IMR-90 (cell line): ENCODE measurements around the gene PYY. TPM values are rescaled to one million over a fixed set of nuclear protein-coding genes. Genes with fewer than 3 reads are reported as not detected.

Experiments
- ATAC-seq: fragments of 200-7000 bp; cut with Tn5 transposase; 2 replicates; pipeline ENCODE4 v1.9.1; 2020; ENCODE audit warnings: low read depth, mild to moderate bottlenecking, moderate library complexity
- BruUV-seq: library from RNA; stranded (reverse); fragments of 400-500 nt; replicated peaks from 2 replicates; lab custom pipeline; 2021; lab: Mats Ljungman, UMichigan
- CTCF ChIA-PET: fragments of 300-600 bp; formaldehyde crosslinking; extraction: SDS; loops from one replicate; lab custom pipeline; 2021; ENCODE audit warnings: antibody characterized with exemption; lab: Yijun Ruan, JAX
- POLR2A ChIA-PET: fragments of 300-600 bp; sonication (Branson Sonifier 250); formaldehyde crosslinking; loops from one replicate; lab custom pipeline; 2022; ENCODE audit warnings: antibody characterized with exemption; ENCODE audit not compliant: unreplicated experiment; lab: Charles Lee
- DNase-seq: peaks from one replicate; pipeline ENCODE4 v3.0.0; 2013
- H2AFZ ChIP-seq: replicated peaks from 2 replicates; pipeline ENCODE3; 2013; ENCODE audit warnings: low read length, mild to moderate bottlenecking; ENCODE audit not compliant: poor library complexity
- H2AK5ac ChIP-seq: 2 replicates; pipeline ENCODE4 v1.6.1; 2013; ENCODE audit warnings: low read depth, low read length, inconsistent platforms
- H2AK9ac ChIP-seq: replicated peaks from 2 replicates; pipeline ENCODE3; 2013; ENCODE audit warnings: mild to moderate bottlenecking, low read depth, low read length, moderate library complexity; ENCODE audit not compliant: poor library complexity
- H2BK120ac ChIP-seq: 2 replicates; pipeline ENCODE4 v1.6.1; 2013; ENCODE audit warnings: low read depth, low read length, inconsistent platforms
- H2BK15ac ChIP-seq: 3 replicates; pipeline ENCODE4 v1.6.1; 2013; ENCODE audit warnings: low read depth, low read length, inconsistent platforms
- H2BK20ac ChIP-seq: 2 replicates; pipeline ENCODE4 v1.6.1; 2013; ENCODE audit warnings: low read depth, mild to moderate bottlenecking, inconsistent platforms, low read length, moderate library complexity
- H2BK5ac ChIP-seq: 2 replicates; pipeline ENCODE4 v1.6.1; 2013; ENCODE audit warnings: mild to moderate bottlenecking, low read depth, low read length, inconsistent platforms; ENCODE audit not compliant: poor library complexity, severe bottlenecking
- H3K14ac ChIP-seq: replicated peaks from 2 replicates; pipeline ENCODE4 v1.6.1; 2013; ENCODE audit warnings: low read depth, low read length, inconsistent platforms
- H3K18ac ChIP-seq: 2 replicates; pipeline ENCODE4 v1.6.1; 2013; ENCODE audit warnings: low read depth, low read length, control low read depth
- H3K23ac ChIP-seq: 2 replicates; pipeline ENCODE4 v1.6.1; 2013; ENCODE audit warnings: low read depth, low read length, inconsistent platforms
- H3K27ac ChIP-seq: 2 replicates; pipeline ENCODE4 v1.5.1; 2013; ENCODE audit warnings: mild to moderate bottlenecking, control low read depth, low read length; ENCODE audit not compliant: insufficient read depth
- H3K27me3 ChIP-seq: 2 replicates; pipeline ENCODE4 v1.6.1; 2013; ENCODE audit warnings: low read length; ENCODE audit not compliant: control insufficient read depth, insufficient read depth
- H3K36me3 ChIP-seq: 2 replicates; pipeline ENCODE4 v1.6.1; 2013; ENCODE audit warnings: low read length, mixed read lengths; ENCODE audit not compliant: control insufficient read depth, insufficient read depth
- H3K4ac ChIP-seq: 2 replicates; pipeline ENCODE4 v1.6.1; 2013; ENCODE audit warnings: low read depth, low read length, inconsistent platforms
- H3K4me1 ChIP-seq: 2 replicates; pipeline ENCODE4 v1.6.1; 2013; ENCODE audit warnings: low read length, mixed read lengths; ENCODE audit not compliant: control insufficient read depth, insufficient read depth
- H3K4me2 ChIP-seq: 2 replicates; pipeline ENCODE4 v1.6.1; 2013; ENCODE audit warnings: low read depth, mild to moderate bottlenecking, control low read depth, low read length, moderate library complexity
- H3K4me3 ChIP-seq: 2 replicates; pipeline ENCODE4 v1.5.1; 2013; ENCODE audit warnings: low read depth, mild to moderate bottlenecking, control low read depth, low read length, moderate library complexity; ENCODE audit not compliant: insufficient read depth
- H3K56ac ChIP-seq: 2 replicates; pipeline ENCODE4 v1.6.1; 2013; ENCODE audit warnings: low read length, inconsistent platforms; ENCODE audit not compliant: insufficient read depth; ENCODE audit errors: extremely low read depth
- H3K79me1 ChIP-seq, 2 experiments: 2 replicates each; pipeline ENCODE4 v1.6.1; 2013; ENCODE audit warnings: low read length in 2 of 2, inconsistent platforms in 1 of 2, low read depth in 1 of 2
- H3K9ac ChIP-seq: 2 replicates; pipeline ENCODE4 v1.6.1; 2013; ENCODE audit warnings: low read depth, low read length, control low read depth
- H3K9me1 ChIP-seq: 2 replicates; pipeline ENCODE4 v1.6.1; 2013; ENCODE audit warnings: low read length, inconsistent platforms; ENCODE audit not compliant: insufficient read depth
- H3K9me3 ChIP-seq: 2 replicates; pipeline ENCODE4 v1.6.1; 2013; ENCODE audit warnings: low read length; ENCODE audit not compliant: control insufficient read depth, insufficient read depth
- H4K20me1 ChIP-seq: 2 replicates; pipeline ENCODE4 v1.6.1; 2013; ENCODE audit warnings: low read length, inconsistent platforms; ENCODE audit not compliant: insufficient read depth
- H4K5ac ChIP-seq: 2 replicates; pipeline ENCODE4 v1.6.1; 2013; ENCODE audit warnings: mild to moderate bottlenecking, low read depth, low read length, control low read depth
- H4K8ac ChIP-seq, 2 experiments: 2 replicates each; pipeline ENCODE4 v1.6.1; 2013; ENCODE audit warnings: low read depth in 2 of 2, low read length in 2 of 2, control low read depth in 1 of 2, inconsistent platforms in 1 of 2
- H4K91ac ChIP-seq: 2 replicates; pipeline ENCODE4 v1.6.1; 2013; ENCODE audit warnings: low read depth, low read length, inconsistent platforms; ENCODE audit not compliant: insufficient read depth
- BHLHE40 ChIP-seq: fragments of 150-350 bp; IDR thresholded peaks from 2 replicates; pipeline ENCODE4 v1.6.1; 2016; ENCODE audit warnings: mild to moderate bottlenecking, low read depth, low read length
- CEBPB ChIP-seq: IDR thresholded peaks from 2 replicates; pipeline ENCODE4 v1.6.1; 2012; ENCODE audit warnings: low read depth, low read length, improper control_type of control experiment
- CHD1 ChIP-seq: IDR thresholded peaks from 2 replicates; pipeline ENCODE4 v1.6.1; 2012; ENCODE audit warnings: low read depth, low read length, improper control_type of control experiment
- CTCF ChIP-seq: conservative IDR thresholded peaks from 2 replicates; pipeline ENCODE4 v1.5.1; 2012; ENCODE audit warnings: mild to moderate bottlenecking, low read depth, low read length, improper control_type of control experiment
- ELK1 ChIP-seq: fragments of 150-350 bp; IDR thresholded peaks from 2 replicates; pipeline ENCODE4 v1.6.1; 2016; ENCODE audit warnings: low read depth, mild to moderate bottlenecking, low read length, moderate library complexity, borderline replicate concordance
- FOS ChIP-seq: fragments of 150-350 bp; IDR thresholded peaks from 2 replicates; pipeline ENCODE4 v1.6.1; 2016; ENCODE audit warnings: low read depth, low read length
- MAFK ChIP-seq: IDR thresholded peaks from 2 replicates; pipeline ENCODE4 v1.6.1; 2012; ENCODE audit warnings: low read depth, low read length, improper control_type of control experiment
- MAZ ChIP-seq: IDR thresholded peaks from 2 replicates; pipeline ENCODE4 v1.6.1; 2012; ENCODE audit warnings: low read depth, mild to moderate bottlenecking, low read length, improper control_type of control experiment, moderate library complexity, borderline replicate concordance
- MXI1 ChIP-seq: IDR thresholded peaks from 2 replicates; pipeline ENCODE4 v1.6.1; 2012; ENCODE audit warnings: low read depth, mild to moderate bottlenecking, low read length, moderate library complexity, borderline replicate concordance
- NFE2L2 ChIP-seq: fragments of 150-350 bp; IDR thresholded peaks from 2 replicates; pipeline ENCODE4 v1.6.1; 2016; ENCODE audit warnings: low read depth, mild to moderate bottlenecking, low read length
- POLR2A ChIP-seq: IDR thresholded peaks from 2 replicates; pipeline ENCODE4 v1.6.1; 2012; ENCODE audit warnings: mild to moderate bottlenecking, low read depth, low read length
- RAD21 ChIP-seq: IDR thresholded peaks from 2 replicates; pipeline ENCODE4 v1.6.1; 2012; ENCODE audit warnings: low read length, improper control_type of control experiment
- RCOR1 ChIP-seq: IDR thresholded peaks from 2 replicates; pipeline ENCODE4 v1.6.1; 2012; ENCODE audit warnings: mild to moderate bottlenecking, low read length, improper control_type of control experiment; ENCODE audit not compliant: insufficient replicate concordance
- RFX5 ChIP-seq: IDR thresholded peaks from 2 replicates; pipeline ENCODE4 v1.8.0; 2012; ENCODE audit warnings: low read depth, mild to moderate bottlenecking, low read length, moderate library complexity
- SMC3 ChIP-seq: fragments of 150-350 bp; IDR thresholded peaks from 2 replicates; pipeline ENCODE4 v1.6.1; 2016; ENCODE audit warnings: low read depth, mild to moderate bottlenecking, antibody characterized with exemption, low read length, moderate library complexity
- USF2 ChIP-seq: fragments of 150-350 bp; IDR thresholded peaks from 2 replicates; pipeline ENCODE4 v1.6.1; 2017; ENCODE audit warnings: mild to moderate bottlenecking, antibody characterized with exemption, low read length, low read depth
- WGBS, 2 experiments: methylation state at CpG; one replicate each; pipeline versions ENCODE4 v1.1.5 to v1.1.7; 2013; ENCODE audit warnings: missing lambda C conversion rate in 2 of 2; ENCODE audit not compliant: insufficient read length in 1 of 2; ENCODE audit errors: extremely low coverage in 2 of 2; 5-methylcytosine and 5-hydroxymethylcytosine counted together
- dilution Hi-C: fragments of 300-500 bp; cut with HindIII; formaldehyde crosslinking; loops from one replicate; pipeline ENCODE4 v1.14.3; 2018; ENCODE audit warnings: low sequenced_read_pairs; ENCODE audit not compliant: unreplicated experiment
- in situ Hi-C: fragments of 300-500 bp; cut with MboI; formaldehyde crosslinking; loops from 3 replicates; pipeline ENCODE4 v1.14.3; 2019; ENCODE audit warnings: low sequenced_read_pairs, inconsistent platforms, mixed read lengths
- intact Hi-C: fragments of 100-400 bp; cut with micrococcal nuclease; formaldehyde crosslinking; loops from 2 replicates; pipeline ENCODE4 v1.10.0; 2022
- polyA plus RNA-seq, 3 experiments: library from polyadenylated mRNA; depleted of rRNA; stranded (reverse); fragments of >200 nt; gene quantifications; 2 replicates each; pipeline ENCODE4 v1.2.3, GENCODE V29; 2012; ENCODE audit warnings: low replicate concordance in 1 of 3
- total RNA-seq: library from RNA; depleted of rRNA; stranded (reverse); fragments of >200 nt; gene quantifications from 2 replicates; pipeline ENCODE4 v1.2.3, GENCODE V29; 2012

PYY gene
- total and polyA plus RNA-seq, 2 of the 4 experiments (the other 2 are of a cell fraction), result not detected

- no peak overlapping the region for H2BK20ac ChIP-seq
- no peaks in the 10 kb centered on the region for H3K4me1 ChIP-seq
- H3K4ac ChIP-seq, result no peak overlapping the region
- no peak overlapping the region for H3K56ac ChIP-seq
- no TSS peak for BruUV-seq
- H3K9me1 ChIP-seq, result peaks cover 3% of the 10 kb centered on the region; the same call in 1 of the 2 replicates
- H3K27ac ChIP-seq, result no peak overlapping the region
- H3K14ac ChIP-seq, result no peak overlapping the region
- H3K18ac ChIP-seq, result no peak overlapping the region
- H3K9me3 ChIP-seq, result no peaks in the 10 kb centered on the region
- no peaks in the 10 kb centered on the region for H3K36me3 ChIP-seq
- intact Hi-C loops, result no loop called here
- no peak overlapping the region for H3K9ac ChIP-seq
- H2AK9ac ChIP-seq, result no peak overlapping the region
- no peak overlapping the region for H2BK5ac ChIP-seq
- H3K23ac ChIP-seq, result no peak overlapping the region
- no peak overlapping the region for H3K4me3 ChIP-seq
- TF ChIP-seq RCOR1 (no peak), CEBPB (no peak), USF2 (no peak), MAZ (no peak), ELK1 (no peak), MAFK (no peak), RFX5 (no peak), BHLHE40 (no peak), FOS (no peak), POLR2A (no peak), RAD21 (no peak), CHD1 (no peak), CTCF (no peak), NFE2L2 (no peak), MXI1 (no peak), SMC3 (no peak)
- H2AK5ac ChIP-seq, result no peak overlapping the region
- H2BK120ac ChIP-seq, result no peak overlapping the region
- ChIA-PET CTCF (no interaction called here), POLR2A (no interaction called here)
- WGBS, 2 experiments, result no CpG with 5 or more reads among the region's 13 CpGs
- no peaks in the 10 kb centered on the region for H4K20me1 ChIP-seq
- no peak for ATAC-seq
- DNase-seq, result no peak
- H3K27me3 ChIP-seq, result peaks cover 66% of the 10 kb centered on the region
- no peak overlapping the region for H4K5ac ChIP-seq
- H2BK15ac ChIP-seq, result no peak overlapping the region
- no peak overlapping the region for H2AFZ ChIP-seq
- no peak overlapping the region for H4K91ac ChIP-seq
- no peak overlapping the region for H4K8ac ChIP-seq
- in situ Hi-C loops, result no loop called here
- no peak overlapping the region for H3K4me2 ChIP-seq
- dilution Hi-C loops, result no loop called here
- H3K79me1 ChIP-seq, result no peaks in the 10 kb centered on the region
Observed at GRCh38 chr17:43918026-43918389, 35.7 kb downstream of the PYY start.
